ENCODE measurements around the gene CIBAR2.

CIBAR2 gene

GRCh38 chr16:85112364-85112763, at the start of gene CIBAR2:
CIBAR2 (minus strand) TSS chr16:85112472; CDS start chr16:85112352, 120 bp downstream.
- no peak for DNase-seq (ENCODE audit: low read depth)

- no peak for DNase-seq (ENCODE audit: low read depth)
Measured at GRCh38 chr16:85159179-85159980, 47.1 kb upstream of the CIBAR2 start.

- DNase-seq (ENCODE audit: low read depth): no peak
Measured at GRCh38 chr16:85158743-85159178, 46.5 kb upstream of the CIBAR2 start.

GRCh38 chr16:85157813-85158742, 45.8 kb upstream of the CIBAR2 start:
- no peak for DNase-seq (ENCODE audit: low read depth)

GRCh38 chr16:85157372-85157771, 45.1 kb upstream of the CIBAR2 start:
- DNase-seq (ENCODE audit: low read depth): no peak

GRCh38 chr16:85156869-85157268, 44.6 kb upstream of the CIBAR2 start:
- DNase-seq (ENCODE audit: low read depth): no peak

GRCh38 chr16:85156440-85156839, 44.2 kb upstream of the CIBAR2 start:
- DNase-seq (ENCODE audit: low read depth): no peak

- DNase-seq (ENCODE audit: low read depth): no peak
Measured at GRCh38 chr16:85153656-85154091, 41.4 kb upstream of the CIBAR2 start.

GRCh38 chr16:85153046-85153445, 40.8 kb upstream of the CIBAR2 start:
- no peak for DNase-seq (ENCODE audit: low read depth)

GRCh38 chr16:85152414-85153030, 40.2 kb upstream of the CIBAR2 start:
- DNase-seq (ENCODE audit: low read depth): no peak

- no peak for DNase-seq (ENCODE audit: low read depth)
Measured at GRCh38 chr16:85151603-85152413, 39.5 kb upstream of the CIBAR2 start.

- no peak for DNase-seq (ENCODE audit: low read depth)
Measured at GRCh38 chr16:85151079-85151602, 38.9 kb upstream of the CIBAR2 start.

- DNase-seq (ENCODE audit: low read depth): no peak
Measured at GRCh38 chr16:85150331-85150940, 38.2 kb upstream of the CIBAR2 start.

- no peak for DNase-seq (ENCODE audit: low read depth)
Measured at GRCh38 chr16:85149776-85150175, 37.5 kb upstream of the CIBAR2 start.

GRCh38 chr16:85148931-85149330, 36.7 kb upstream of the CIBAR2 start:
- DNase-seq (ENCODE audit: low read depth): no peak

GRCh38 chr16:85146922-85147651, 34.8 kb upstream of the CIBAR2 start:
- DNase-seq (ENCODE audit: low read depth): no peak

- no peak for DNase-seq (ENCODE audit: low read depth)
Measured at GRCh38 chr16:85146532-85146797, 34.2 kb upstream of the CIBAR2 start.

GRCh38 chr16:85145734-85146531, 33.7 kb upstream of the CIBAR2 start:
- no peak for DNase-seq (ENCODE audit: low read depth)

- DNase-seq (ENCODE audit: low read depth): no peak
Measured at GRCh38 chr16:85145188-85145587, 32.9 kb upstream of the CIBAR2 start.
